Ecto neural progenitor cell (in vitro differentiated cells): ENCODE results near the gene GFPT2.

ENCODE experiments used
- DNase-seq: peaks from one replicate; pipeline ENCODE4 v3.0.0-alpha.2; 2018; ENCODE audit warnings: low spot score

The GFPT2 gene

DNA sequence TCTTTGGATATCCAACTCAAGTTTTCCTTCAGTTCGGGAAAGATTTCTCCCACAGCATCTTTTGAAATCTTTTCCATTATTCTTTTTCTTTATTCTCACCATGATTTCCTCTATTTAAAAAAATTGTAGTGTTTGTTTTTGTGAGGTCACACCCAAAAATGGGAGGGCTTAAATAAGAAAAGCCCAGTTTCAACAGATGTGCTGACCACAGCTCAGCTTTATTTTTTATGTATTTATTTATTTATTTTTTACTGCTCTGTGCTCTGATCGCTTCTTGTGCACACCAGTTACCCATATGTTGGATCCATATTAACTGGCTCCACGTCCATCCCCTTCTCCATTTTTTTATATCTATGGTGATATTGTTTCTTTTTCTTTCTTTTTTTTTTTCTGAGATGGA lies 20.3 kb downstream of the GFPT2 start:
- DNase-seq, result no peak

DNA sequence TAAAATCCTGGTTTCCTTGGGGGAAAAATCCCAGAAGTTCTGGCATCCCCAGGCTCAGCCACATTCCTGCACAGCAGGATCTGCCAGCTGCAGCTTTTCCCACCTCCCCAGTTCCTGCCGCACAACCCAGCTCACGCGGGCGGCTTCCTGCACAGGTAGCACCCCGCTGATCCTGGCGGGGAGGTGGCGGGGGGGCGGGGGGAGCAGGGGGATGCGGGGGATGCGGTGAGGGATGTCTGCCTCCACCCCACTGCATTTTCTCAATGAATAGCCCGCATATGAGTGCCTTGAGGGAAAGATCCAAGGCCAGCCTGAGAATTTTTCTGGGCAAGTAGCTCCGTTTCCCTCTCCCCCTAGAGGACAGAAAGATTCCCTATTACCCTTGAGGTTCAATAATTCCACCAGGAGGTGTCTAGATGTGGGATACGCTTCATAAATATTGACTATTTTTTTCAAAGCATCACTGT lies 21.1 kb downstream of the GFPT2 start:
- DNase-seq, result peak; percentile 71

DNA sequence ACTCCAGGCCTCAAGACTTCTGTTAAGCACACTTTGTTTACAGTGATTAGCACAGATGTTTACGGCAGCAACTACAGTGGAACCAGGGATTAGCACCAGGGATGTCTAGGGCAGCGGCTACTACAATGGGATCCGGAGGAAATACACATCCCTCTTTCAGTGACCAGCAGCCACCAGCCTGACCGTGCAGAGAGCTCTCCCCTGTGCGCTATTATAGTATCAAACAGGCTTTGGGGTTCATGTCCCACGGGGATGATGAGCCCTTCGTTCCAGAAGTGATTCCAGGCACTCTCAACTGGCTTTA lies 21.5 kb downstream of the GFPT2 start:
- DNase-seq, result no peak

DNA sequence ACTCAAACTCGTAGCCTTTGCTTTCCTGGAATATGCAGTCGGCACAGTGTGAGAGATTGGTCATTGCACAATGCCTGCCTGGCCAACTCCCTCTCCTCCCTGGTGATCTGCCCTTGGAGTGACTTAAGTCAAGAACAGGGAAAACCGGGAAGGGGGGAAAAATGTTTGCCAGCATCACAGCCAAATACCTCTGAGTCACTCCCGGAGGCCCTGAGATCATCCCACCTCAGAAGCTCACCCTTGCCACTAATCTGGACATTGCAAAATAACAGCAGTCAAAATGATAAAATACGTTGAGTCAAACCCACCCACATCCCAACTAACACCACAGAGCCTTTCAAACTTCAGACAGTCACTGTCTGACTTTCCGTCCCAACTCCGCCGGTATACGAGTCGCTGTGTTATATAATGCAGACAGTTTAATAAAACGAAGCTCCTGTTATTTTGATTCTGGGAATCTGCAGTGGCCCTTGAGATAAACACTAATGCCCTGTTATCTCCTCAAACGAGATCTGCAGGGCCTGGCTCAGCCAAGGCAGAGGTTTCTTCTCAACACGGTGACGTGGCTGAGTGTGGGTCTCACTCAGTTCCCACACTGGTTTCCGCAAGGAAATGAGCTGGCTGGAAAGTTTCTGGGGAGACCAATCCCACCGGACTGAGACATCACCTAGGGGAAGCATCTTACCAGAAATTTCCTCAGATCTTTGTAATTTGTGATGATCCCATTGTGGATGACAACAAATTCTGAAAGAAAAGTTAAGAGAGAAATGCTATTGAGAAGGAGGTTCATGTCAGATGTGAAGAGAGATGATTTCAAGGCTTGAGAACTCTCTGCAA lies 22.1 kb downstream of the GFPT2 start:
- no peak for DNase-seq

DNA sequence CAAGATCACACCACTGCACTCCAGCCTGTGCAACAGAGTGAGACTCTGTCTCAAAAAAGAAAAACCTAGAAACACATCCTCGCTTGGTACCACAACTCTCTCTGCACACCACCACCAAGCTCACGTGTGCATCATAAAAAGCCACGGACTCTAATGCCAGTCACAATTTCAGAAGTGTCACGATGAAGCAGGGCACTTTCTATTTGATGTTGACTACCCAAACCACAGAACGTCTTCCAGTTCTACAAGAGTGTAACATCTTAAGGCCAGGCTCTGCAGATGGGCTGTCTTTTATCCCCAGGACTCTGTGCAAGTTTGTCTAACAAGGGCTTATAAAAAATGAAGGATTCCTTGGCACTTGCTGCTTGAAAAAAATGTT lies 22.9 kb downstream of the GFPT2 start:
- no peak for DNase-seq

DNA sequence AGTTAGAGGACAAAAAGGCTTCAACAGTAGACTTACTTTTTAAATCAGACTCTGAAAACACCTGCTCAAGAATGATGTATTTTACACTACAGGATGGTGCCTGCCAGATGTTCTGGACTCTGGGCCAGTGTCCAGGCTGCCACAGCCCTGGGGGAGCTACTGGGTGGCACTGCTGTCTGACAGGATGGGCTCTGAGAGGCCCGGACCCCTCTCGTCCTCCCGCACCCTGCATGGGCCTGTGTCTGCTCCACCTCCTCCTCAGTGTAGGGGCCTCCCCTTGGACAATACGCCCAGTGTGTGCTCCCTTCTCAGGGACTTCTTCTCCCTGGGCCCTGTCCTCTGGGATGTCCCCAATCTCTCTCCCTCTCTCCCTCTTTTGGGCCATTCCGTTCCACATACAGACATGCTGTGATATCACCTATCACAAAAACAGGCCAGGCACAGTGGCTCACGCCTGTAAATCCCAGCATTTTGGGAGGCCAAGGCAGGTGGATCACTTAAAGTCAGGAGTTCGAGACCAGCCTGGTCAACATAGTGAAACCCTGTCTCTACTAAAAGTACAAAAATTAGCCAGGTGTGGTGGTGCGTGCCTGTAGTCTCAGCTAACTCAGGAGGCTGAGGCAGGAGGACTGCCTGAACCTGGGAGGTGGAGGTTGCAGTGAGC lies 23.4 kb downstream of the GFPT2 start:
- no peak for DNase-seq

DNA sequence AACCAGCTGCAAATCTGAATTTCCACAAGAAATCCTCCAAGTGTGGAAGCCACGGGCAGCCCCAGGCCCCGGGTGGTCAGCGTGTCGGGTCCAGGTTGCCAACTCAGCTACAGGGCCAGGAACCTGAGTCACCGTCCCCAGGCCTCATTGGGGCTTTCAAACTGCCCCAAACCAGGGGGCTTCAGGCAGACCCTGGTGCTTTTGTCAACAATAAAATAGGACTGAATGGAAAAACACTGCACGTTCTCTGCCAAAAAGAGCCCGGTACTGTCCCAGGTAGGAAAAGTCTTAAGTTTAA lies 24.0 kb downstream of the GFPT2 start:
- no peak for DNase-seq

DNA sequence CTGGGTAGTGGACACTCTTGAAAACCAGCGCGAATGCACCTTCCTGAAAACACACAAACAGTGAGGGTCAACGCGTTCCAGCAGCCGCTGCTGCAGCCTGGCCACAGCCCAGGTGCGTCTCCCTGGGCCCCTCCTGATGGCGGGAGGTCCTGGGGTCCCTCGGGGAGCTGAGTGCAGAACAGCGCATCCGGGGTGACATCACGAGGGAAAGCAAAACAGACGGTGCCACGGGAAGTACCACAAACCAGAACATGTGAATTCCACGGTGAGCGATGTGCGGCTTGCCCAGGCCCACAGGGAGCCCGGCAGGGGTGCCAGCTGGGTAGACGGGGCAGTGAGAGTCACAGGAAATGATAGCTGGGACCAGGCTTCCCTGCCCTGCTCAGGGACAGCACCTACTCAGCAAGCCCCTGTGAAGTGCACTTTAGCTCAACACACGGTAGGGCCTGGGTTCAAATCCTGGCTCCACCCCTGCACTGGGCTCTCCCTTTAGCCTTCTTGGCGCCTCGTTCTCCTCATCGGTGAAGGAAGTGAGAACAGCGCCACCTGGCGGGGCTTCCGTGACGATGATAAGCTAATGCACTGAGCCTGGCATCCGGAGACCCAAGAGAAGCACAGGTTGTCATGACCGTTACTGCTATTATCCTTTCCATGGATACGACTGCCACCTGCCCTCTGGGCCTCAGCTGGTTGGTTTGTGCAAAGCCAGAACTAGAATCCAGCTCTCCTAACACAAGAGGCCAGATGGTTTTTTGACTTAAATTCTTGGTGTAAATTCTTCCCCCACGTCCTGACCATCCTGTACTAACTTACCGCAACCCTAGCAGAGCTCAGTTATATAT lies 24.6 kb downstream of the GFPT2 start:
- peak; percentile 81 for DNase-seq

DNA sequence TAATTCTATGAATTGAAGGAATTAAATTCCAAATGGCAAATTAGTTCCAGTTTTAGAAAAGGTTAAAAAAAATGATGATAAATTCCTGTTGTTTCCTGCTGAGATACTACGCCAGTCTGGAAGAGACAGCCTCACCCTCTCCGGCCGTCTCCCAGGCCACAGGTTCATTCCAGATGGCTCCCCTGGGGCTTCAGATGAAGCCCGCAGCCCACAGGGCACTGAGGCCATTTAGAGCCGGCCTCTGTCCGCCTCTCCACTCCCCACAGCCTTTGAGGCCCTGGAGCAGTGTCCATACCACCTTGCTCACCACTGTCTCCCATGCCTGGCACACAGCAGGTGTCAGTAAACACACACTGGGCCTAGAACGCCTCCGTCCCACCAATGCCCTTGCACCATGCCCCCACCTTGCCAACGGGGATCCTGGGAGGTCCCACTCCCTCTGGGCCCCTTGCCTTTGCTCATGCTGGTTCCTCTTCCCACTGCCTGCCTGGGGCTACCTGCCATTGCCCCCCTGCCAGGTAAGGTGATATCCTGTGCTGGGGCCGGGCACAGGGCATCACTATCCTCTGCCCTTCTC lies 26.1 kb downstream of the GFPT2 start:
- DNase-seq, result no peak

DNA sequence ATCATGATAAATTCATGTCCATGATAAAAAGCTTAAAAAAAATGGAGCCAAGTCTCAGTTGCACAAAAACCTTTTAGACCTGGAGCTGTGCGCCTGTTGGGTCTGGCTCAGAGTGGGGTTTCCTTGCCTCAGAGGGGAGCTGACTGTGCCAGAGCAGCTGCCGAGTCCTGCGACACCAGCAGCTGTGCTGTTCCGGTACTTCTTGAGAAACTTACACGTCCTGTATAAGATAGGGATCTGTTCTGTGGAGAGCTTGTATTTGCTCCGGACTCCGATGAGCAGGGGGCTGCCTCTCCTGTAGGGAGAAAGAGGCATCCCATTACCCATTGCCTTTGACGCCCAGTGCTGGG lies 28.6 kb downstream of the GFPT2 start:
- no peak for DNase-seq

DNA sequence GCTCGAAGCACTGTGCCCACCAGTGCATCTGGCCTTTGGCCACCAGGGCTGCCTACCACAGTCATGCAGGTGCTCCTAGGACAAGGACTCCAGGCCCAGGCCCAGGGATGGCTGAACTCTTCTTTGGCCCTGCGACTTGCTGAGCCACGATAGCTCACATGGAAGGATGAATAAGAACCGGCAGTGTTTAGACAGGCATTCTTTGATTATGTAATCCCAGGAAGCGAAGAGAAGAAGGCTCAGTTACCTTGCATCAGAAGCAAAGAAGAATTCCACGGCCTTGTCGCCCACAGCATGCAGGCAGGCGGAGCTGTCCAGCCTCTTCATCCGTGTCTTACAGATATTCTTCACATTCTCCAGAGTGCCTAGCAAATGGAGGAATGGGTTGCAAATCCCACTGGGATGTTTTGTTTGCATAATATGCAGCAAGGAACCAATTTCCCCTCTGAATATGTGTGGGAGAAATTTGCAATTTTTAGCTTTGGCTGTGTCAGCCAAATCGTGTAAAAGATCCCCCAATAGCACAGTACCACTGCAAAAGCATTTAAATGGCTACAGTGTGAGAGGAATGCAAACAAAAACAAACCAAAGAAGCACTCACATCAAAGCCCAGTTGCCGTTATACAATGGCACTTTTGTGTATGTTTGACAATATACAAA lies 29.1 kb downstream of the GFPT2 start:
- DNase-seq, result no peak

DNA sequence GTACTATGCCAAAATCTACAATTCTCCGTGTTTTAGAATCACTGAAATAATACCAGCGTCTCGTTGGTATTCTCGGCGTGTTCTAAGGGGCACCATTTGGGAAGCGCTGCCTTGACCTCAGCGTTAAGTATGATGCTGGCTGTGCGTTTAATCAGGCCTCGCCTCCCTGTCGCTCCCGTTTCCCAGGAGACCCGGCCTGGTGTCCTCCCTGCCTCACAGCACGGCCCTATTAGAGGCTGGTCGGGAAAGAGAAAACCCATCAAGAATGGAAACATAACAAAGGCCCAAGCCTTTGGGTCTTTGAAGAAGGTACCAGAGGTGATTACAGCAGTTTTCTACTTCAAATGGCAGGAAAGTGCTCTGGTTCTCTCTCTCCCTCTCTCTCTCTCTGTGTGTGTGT lies 30.0 kb downstream of the GFPT2 start:
- no peak for DNase-seq

DNA sequence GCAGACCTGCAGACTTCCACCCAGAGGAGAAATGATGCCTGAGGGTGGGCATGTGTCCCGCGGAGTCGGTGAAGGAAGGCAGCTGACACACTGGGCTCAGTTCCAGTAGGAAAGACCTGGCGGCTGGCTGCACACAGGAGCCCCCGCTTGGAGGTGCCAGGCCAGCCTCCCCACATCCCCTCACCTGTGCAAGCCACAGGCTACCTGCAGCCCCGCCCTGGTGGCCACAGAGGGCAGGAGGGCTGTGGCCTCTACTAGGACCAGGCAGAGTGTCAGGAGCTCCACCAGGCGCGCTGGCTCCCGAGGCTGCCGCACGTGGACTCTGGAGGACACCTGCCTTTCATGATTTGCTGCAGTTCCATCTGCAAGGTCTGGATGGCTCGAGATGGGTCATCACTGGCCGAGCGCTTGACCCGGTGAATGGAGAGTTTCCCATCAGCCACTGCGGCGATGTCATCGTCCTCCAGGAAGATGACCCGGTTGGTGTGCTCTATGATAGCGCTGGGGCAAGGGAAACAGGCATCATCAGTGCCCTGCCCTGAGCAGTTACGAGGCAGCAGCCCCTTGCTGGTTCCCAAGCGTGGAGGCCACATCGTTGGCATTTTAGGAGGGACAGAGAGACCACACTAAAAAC lies 34.6 kb downstream of the GFPT2 start:
- DNase-seq, result no peak

DNA sequence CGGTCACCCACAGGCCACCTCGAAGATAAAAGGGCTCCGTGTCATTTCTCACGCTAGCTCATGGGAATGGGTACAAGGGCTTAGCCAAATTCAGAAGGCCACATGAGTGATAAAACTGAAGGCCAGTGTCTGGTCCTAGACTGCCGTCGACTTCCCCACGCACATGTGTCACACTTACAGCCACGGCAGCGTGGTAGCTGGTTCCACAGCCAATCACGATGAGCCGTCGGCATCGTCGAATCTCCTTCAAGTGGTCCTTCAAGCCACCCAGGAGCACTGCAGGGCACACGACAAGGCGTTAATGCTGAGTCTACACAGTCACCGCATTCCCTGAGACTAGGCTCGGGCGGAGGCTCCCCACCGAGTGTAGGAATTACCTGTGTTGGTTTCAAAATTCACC lies 36.5 kb downstream of the GFPT2 start:
- DNase-seq, result no peak

DNA sequence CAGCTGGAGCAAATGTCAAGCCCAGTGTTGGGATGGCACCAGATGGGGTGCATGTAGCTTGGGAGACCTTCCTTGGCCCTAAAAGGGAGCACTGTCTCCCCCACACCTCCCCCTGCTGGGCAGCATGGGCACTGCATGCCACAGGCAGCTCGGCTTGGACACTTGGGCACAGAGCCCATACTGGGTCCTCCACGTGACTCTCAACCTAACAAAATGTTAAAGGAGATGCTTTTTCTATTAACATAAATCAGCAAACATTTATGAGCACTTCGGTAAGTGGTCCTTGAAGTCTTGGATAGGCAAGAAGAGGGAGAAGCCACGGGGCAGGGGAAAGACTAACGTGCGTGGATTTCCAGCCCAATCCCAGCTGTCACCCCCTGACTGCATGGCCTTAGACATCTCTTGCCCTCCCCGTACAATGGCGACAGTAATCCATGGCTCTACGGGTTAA lies 37.3 kb downstream of the GFPT2 start:
- DNase-seq, result peak; percentile 66

DNA sequence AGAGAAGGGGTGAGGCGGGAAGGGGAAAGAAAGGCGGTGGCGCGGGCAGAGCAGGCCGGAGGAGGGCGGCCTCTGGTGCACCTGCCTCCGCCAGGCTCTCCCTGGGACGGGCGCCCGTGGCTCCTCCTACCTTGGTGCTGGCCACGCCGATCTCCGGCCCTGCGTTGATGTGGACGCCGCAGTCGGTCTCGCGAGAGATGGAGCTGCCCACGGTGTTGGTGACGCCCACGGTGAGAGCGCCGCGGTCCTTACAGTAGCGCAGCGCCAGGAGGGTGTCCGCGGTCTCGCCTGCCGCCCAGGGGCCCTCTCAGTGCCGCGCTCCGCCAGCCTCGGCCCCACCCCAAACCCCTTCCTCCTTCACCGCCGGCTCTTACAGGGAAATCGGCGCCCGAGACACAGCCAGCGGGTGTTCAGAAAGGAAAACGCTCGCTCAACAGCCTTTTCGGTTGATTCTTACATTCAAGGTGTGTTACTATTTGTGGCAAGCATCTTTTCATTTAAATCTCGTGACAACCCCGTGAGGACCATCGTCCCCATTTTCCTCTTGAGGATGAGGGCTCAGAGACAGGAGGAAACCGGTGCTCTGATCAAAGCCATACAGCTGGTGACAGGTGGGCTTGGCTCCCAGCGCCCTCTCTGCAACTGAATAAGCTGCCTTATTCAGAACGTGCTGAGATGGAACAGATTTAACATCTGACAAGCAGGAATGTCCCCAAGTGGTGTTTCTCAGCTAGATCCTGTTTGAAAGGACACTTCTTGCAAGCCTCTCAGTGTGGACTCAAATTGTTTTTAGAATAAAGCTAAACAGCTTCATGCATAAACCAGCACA lies 39.2 kb downstream of the GFPT2 start:
- DNase-seq, result no peak

DNA sequence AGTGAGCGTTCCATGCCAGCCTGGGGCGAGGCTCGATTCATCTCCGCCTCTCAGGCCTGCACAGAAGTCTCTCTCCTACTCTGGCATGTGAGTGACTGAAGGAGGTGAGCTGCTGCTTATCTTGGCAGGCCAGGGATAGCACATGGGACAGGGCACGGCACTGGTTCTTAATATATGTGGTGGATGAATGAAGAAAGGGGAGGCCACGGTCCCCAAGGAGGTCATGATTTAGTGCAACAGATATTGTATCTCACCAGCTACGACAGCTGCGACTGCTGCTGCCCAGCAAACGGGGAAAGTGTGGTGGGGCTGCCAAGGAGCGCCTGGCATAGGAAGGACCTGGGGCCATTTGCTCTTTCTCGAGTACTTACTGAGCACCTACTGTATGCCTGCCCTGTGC lies 41.9 kb downstream of the GFPT2 start:
- no peak for DNase-seq

DNA sequence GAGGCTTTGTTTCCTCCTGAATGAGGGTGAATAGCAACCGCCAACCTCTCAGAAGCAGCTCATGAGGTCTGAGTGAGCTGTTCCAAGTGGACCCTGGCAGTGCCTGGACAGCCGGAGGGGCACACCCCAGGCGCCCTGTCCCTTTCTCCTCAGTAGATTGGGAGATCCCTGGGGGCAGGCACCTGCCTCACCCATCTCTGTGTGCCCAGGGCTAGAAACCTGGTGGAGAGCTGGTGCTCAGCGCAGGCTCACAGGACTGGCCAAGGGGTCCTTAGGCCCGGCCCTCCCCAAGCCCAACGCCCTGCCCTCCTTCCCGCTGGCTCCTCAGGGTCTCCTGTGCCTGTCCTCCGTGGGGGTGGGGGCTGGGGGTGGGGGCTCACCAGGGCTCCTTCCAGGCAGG lies 46.3 kb downstream of the GFPT2 start:
- no peak for DNase-seq

DNA sequence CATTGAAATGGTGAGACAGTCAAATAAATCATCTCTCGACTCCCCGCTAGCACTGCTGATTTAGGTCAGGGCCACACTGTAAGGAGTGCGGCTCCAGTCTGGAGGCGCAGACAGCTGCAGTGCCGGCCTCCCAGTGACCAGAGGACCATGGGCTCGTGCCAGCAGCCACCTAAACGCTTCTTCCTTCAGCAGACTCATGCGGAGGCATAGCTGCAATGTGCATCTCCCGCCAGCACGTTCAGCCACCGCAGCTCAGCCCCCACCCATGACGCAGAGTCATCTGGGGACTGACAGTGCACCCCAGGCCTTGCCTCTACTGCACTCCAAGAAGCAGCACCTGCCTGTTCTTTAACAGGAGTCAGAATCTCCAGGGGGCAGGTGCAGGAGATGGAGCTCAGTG lies 47.7 kb downstream of the GFPT2 start:
- DNase-seq, result no peak

DNA sequence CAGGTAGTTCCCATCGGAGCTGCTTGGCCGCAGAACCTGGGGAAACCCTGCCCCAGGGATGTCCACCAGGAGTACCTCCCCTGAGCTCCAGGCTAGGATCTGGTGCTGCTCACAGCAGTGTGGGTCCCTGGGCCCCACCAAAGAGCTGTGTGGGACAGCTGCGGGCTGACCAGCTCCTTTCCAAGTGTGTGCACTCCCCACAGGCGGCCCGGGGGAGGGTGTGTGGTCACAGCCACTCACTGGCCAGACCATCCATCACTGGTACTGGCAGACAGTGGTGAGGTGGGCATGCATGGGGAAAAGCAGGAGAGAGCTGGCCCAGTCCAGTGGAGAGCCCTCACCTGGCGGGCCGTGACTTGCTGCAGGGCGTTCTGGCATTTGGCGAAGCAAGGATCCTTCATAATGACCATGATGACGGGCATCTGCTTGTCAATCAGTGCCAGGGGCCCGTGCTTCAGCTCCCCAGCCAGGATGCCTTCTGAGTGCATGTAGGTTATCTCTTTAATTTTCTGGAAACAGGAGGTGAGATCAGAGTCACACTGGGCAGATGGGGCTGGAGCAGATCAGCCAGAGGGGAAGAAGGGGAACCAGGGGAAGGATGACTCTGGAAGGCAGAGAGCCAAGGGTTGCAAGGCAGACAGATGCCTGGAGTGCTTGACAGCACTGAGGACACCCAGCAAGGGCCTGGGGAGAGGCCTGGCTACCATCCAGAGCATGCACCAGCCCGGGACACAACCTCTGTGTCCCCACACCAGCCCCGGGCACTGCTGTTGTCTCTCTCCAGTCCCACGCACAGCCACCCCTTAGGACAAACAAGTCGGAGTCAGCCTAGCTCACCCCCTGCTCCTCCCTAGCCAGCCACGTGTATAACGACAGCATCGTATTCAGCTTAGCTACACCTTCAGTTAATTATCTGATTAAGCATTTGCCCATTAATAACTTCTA lies 48.4 kb downstream of the GFPT2 start:
- no peak for DNase-seq
